ENCODE measurements around the gene PACSIN1.

PACSIN1 gene

GRCh38 chr6:34554291-34555006 is 88.6 kb downstream of the PACSIN1 start:
- ChIA-PET POLR2A (ENCODE audit: low non-redundant PET) (no interaction called here), CTCF (no interaction called here)
- DNase-seq (ENCODE audit: low spot score): no peak
- no peak overlapping the region for H3K27ac ChIP-seq
- TF ChIP-seq CTCF (conservative IDR thresholded peaks at IDR 0.05; ENCODE audit: low read depth): no peak

GRCh38 chr6:34555007-34555322 is 89.1 kb downstream of the PACSIN1 start:
- no peak for DNase-seq (ENCODE audit: low spot score)
- POLR2A ChIA-PET (ENCODE audit: low non-redundant PET): no interaction called here
- TF ChIP-seq CTCF (conservative IDR thresholded peaks at IDR 0.05; ENCODE audit: low read depth): no peak
- no peak overlapping the region for H3K27ac ChIP-seq
- CTCF ChIA-PET: no interaction called here

GRCh38 chr6:34555328-34555727 is 89.5 kb downstream of the PACSIN1 start:
- no peak for TF ChIP-seq CTCF (conservative IDR thresholded peaks at IDR 0.05; ENCODE audit: low read depth)
- H3K27ac ChIP-seq: no peak overlapping the region
- ChIA-PET CTCF (interaction anchor here (0.7 kb wide), 2 partner anchors 151 to 413 kb away, joined by 3 to 5 read pairs; no protein-coding TSS in a partner anchor), POLR2A (ENCODE audit: low non-redundant PET) (no interaction called here)
- DNase-seq (ENCODE audit: low spot score): no peak

GRCh38 chr6:34556031-34556471 is 90.2 kb downstream of the PACSIN1 start, which contains the start of gene SPDEF:
SPDEF (minus strand) TSS chr6:34556329; CDS start chr6:34544455, 11,874 bp downstream.
- POLR2A ChIA-PET (ENCODE audit: low non-redundant PET): no interaction called here
- no peak for DNase-seq (ENCODE audit: low spot score)
- CTCF ChIA-PET: interaction anchor here (0.7 kb wide), 2 partner anchors 151 to 414 kb away, joined by 3 to 5 read pairs; no protein-coding TSS in a partner anchor
- no peak for TF ChIP-seq CTCF (conservative IDR thresholded peaks at IDR 0.05; ENCODE audit: low read depth)
- no peak within 1 kb of the TSS for H3K27ac ChIP-seq

- ChIA-PET POLR2A (ENCODE audit: low non-redundant PET) (no interaction called here), CTCF (interaction anchor here (0.6 kb wide), 1 partner anchor 11 kb away, joined by 4 read pairs; no protein-coding TSS in a partner anchor)
- no peak for DNase-seq (ENCODE audit: low spot score)
- no peak for TF ChIP-seq CTCF (conservative IDR thresholded peaks at IDR 0.05; ENCODE audit: low read depth)
- H3K27ac ChIP-seq: no peak overlapping the region
Measured at GRCh38 chr6:34556493-34556892, 90.6 kb downstream of the PACSIN1 start.

GRCh38 chr6:34557228-34557627 is 91.4 kb downstream of the PACSIN1 start:
- CTCF ChIA-PET: interaction anchor here (0.6 kb wide), 2 partner anchors 11 to 417 kb away, joined by 3 to 4 read pairs; no protein-coding TSS in a partner anchor

More at GRCh38 chr6:34557228-34557627, 91.4 kb downstream of the PACSIN1 start:
- DNase-seq (ENCODE audit: low spot score): no peak
- H3K27ac ChIP-seq: no peak overlapping the region
- POLR2A ChIA-PET (ENCODE audit: low non-redundant PET): no interaction called here
- no peak for TF ChIP-seq CTCF (conservative IDR thresholded peaks at IDR 0.05; ENCODE audit: low read depth)
